HG03135 (cell line): ENCODE results near the gene CENPL.
"Not testable (repeated sequence)": the region's sequence is repeated elsewhere in the genome, so short reads cannot be mapped to it uniquely, and the experiment has no call there.

Experiments used
- ATAC-seq: cut with Tn5 transposase; IDR thresholded peaks from one replicate; pipeline ENCODE4 v1.9.1; 2021; ENCODE audit warnings: mild to moderate bottlenecking, moderate library complexity; ENCODE audit not compliant: unreplicated experiment

Gene CENPL

DNA sequence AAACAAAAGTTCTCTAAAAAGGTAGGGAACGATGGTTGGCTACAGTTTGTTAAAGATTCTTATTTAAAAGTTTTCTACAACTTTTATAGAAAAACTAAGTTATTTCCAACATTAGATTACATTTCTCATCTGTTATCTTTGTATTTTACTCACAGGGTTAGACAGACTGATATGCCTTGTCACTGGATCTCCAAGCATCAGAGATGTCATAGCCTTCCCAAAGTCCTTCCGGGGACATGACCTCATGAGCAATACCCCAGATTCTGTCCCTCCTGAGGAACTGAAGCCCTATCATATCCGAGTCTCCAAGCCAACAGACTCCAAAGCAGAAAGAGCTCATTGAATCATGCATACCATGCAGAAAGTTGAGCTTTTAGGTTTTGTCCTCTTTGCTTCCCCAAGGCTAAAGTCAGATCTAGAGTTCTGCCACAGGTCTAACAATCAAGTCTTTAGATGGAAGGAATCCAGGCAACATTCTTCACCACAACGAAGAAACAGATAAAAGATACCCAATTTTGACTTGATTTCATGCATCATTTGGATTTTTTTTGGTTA lies 32.8 kb upstream of the CENPL start:
- no peak for ATAC-seq

GRCh38 chr1:173856903-173857302 lies 32.2 kb upstream of the CENPL start:
- ATAC-seq, result no peak

- ATAC-seq, result no peak
These were observed 31.3 kb upstream of the CENPL start for GRCh38 chr1:173856014-173856413.

GRCh38 chr1:173853074-173853473 lies 28.4 kb upstream of the CENPL start:
- no peak for ATAC-seq

- no peak for ATAC-seq
These were observed 27.4 kb upstream of the CENPL start for GRCh38 chr1:173852105-173852504.

GRCh38 chr1:173832748-173833147 lies 8.1 kb upstream of the CENPL start:
- no peak for ATAC-seq

DNA sequence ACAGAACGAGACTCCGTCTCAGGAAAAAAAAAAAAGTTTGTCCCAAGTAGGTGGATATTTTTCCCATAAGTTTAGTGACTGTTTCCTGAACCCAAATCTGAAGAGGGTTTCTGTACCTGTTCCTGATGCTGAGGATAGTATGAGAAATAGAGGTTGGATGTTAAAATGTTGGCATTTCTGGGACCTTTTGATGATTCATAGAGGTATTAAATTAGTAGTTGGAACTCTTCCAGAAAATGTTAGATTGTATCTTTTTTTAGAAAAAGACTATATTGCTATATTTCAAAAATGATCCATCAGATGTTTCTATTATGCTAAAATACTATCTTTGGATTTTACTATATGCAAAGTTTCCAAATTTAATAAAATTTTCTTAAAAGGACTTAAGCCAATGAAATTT lies 2.9 kb upstream of the CENPL start:
- no peak for ATAC-seq

GRCh38 chr1:173823781-173824314 lies 835 bp downstream of the CENPL start:
- ATAC-seq, result peak; percentile 31

DNA sequence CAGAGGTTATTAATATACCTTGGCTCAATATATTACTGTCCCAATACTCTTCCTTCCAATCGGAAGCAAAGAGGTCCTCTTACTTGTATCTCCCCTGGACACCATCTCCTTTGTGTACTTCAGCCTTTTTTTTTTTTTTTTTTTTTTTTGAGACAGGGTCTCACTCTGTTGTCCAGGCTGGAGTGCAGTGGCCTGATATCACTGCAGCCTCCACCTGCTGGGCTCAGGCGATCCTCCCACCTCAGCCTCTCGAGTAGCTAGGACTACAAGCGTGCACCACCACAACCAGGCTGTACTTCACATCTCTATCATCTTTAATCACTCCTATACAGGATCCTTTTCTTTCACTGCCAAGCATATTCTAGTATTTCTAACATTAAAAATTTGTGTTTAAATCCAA lies 3.0 kb downstream of the CENPL start:
- ATAC-seq, result no peak

GRCh38 chr1:173818459-173818858 lies 6.2 kb downstream of the CENPL start:
- no peak for ATAC-seq

- ATAC-seq, result not testable (repeated sequence)
These were observed 11.0 kb downstream of the CENPL start for GRCh38 chr1:173813654-173814053.

- ATAC-seq, result no peak
These were observed 21.7 kb downstream of the CENPL start for GRCh38 chr1:173802961-173803360.

- ATAC-seq, result not testable (repeated sequence)
These were observed 24.7 kb downstream of the CENPL start for GRCh38 chr1:173799995-173800394.

DNA sequence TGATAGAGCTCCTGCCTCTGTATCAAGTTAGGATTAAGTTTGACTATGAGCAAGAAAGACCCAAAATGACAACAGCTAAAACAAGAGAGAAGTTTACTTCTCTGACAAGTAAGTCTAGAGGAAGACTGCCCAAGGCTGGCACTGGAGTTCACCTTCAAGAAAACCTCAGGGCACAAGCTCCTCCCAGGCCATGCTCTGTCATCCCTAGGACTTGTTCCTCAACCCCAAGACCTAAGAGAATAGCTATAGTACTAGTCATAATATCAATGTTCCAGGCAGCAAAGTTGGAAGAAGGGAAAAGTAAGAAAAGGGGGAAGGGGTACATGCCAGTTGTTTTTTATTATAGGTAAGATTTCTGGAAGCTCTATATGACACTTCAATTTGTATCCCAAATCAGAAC lies 26.6 kb downstream of the CENPL start:
- ATAC-seq, result no peak

DNA sequence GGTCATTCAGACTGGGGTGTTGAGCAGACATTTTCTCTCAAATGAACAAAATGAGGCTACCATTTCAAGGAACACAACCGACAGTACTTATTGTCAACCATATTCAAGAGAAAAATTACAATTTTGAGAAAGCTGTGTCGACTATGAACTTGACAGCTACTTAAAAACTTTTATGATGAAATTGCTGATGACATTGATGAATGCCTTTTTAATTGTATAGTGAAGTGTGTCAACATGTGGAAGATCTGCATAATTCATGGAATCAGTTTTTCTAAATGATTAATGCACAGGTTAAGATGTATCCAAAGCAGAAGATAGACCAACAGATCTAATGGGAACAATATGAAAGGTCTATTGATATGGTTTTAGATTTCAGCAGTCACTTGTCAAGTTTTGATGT lies 34.8 kb downstream of the CENPL start:
- no peak for ATAC-seq

GRCh38 chr1:173784997-173785396 lies 39.7 kb downstream of the CENPL start:
- ATAC-seq, result no peak

- no peak for ATAC-seq
These were observed 44.7 kb downstream of the CENPL start for GRCh38 chr1:173779936-173780335.

- no peak for ATAC-seq
These were observed 49.0 kb downstream of the CENPL start for GRCh38 chr1:173775578-173776226.

GRCh38 chr1:173771560-173771959 lies 53.1 kb downstream of the CENPL start:
- no peak for ATAC-seq

DNA sequence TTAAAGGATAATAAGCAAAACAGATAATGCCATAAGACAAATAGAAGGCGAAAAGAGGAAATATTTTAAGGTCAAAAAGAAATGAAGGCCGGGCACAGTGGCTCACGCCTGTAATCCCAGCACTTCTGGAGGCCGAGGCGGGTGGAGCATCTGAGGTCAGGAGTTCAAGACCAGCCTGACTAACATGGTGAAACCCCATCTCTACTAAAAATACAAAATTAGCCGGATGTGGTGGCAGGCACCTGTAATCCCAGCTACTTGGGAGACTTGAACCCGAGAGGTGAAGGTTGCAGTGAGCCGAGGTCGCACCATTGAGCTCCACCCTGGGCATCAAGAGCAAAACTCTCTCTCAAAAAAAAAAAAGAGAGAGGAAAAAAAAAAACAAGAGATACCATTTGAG lies 54.4 kb downstream of the CENPL start:
- ATAC-seq, result not testable (repeated sequence)

DNA sequence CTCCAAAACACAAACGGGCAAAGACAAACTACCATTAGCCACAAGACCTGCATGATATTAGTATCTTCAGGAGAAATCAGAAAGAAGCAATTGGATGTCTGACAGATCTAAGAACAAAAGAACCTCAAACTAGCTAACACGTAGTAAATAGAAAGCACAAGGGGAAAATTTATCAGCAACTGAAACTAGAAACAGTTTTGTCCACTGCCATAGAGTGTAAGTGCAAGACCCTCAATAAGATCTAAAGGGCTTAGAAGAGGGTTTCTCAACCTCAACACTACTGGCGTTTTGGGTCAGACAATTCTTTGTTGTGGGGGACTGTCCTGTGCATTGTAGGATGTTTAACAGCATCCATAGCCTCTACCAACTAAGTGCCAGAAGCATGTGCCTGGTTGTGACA lies 55.9 kb downstream of the CENPL start:
- no peak for ATAC-seq

- no peak for ATAC-seq
These were observed 56.5 kb downstream of the CENPL start for GRCh38 chr1:173768206-173768605.

GRCh38 chr1:173764331-173764730 lies 60.4 kb downstream of the CENPL start:
- not testable (repeated sequence) for ATAC-seq
